ENCODE data around the gene OR2V2.

The OR2V2 gene

DNA sequence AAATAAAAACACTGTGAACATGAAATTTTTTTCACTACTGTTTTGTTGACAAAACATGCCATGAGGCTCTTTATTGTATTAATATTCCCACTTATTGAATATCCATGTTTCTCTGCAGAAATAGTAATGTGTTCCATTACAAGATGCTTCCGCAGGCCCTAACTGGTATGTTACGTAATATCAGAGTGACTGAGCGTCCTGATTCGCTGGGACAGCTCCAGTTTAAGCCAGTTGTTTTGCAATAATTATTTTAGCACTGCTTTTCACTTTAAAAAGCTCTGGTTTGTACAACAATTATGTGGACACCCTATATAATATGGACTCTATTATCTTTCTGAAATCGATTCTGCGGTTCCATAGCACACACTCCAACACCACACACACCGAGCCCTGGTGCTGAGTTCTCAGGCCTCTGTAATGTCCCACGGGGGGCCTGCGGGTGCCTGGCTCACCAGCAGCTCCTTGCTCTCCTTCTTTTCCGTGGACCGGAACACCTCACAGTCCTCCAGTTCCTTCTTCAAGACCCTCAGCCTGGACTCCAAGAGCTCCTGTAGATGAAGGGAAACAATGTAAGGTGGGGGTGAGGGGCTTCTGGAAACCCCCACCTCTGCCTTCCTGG lies 55.8 kb downstream of the OR2V2 start:
- H3K27ac ChIP-seq = peak overlapping the region; percentile 96
- CTCF ChIA-PET = interaction anchor here (1.4 to 1.7 kb wide), 2 partner anchors 9 to 19 kb away, joined by 4 to 5 read pairs; no protein-coding TSS in a partner anchor
- POLR2A ChIA-PET (ENCODE audit: low non-redundant PET) = interaction anchor here (0.9 to 1.1 kb wide), 2 partner anchors 11 to 20 kb away, joined by 3 to 4 read pairs; no protein-coding TSS in a partner anchor
- TF ChIP-seq, protein P1, sequence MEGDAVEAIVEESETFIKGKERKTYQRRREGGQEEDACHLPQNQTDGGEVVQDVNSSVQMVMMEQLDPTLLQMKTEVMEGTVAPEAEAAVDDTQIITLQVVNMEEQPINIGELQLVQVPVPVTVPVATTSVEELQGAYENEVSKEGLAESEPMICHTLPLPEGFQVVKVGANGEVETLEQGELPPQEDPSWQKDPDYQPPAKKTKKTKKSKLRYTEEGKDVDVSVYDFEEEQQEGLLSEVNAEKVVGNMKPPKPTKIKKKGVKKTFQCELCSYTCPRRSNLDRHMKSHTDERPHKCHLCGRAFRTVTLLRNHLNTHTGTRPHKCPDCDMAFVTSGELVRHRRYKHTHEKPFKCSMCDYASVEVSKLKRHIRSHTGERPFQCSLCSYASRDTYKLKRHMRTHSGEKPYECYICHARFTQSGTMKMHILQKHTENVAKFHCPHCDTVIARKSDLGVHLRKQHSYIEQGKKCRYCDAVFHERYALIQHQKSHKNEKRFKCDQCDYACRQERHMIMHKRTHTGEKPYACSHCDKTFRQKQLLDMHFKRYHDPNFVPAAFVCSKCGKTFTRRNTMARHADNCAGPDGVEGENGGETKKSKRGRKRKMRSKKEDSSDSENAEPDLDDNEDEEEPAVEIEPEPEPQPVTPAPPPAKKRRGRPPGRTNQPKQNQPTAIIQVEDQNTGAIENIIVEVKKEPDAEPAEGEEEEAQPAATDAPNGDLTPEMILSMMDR (conservative IDR thresholded peaks at IDR 0.05; ENCODE audit: low read depth) = no peak
- peak; percentile 70 for DNase-seq (ENCODE audit: low spot score)

DNA sequence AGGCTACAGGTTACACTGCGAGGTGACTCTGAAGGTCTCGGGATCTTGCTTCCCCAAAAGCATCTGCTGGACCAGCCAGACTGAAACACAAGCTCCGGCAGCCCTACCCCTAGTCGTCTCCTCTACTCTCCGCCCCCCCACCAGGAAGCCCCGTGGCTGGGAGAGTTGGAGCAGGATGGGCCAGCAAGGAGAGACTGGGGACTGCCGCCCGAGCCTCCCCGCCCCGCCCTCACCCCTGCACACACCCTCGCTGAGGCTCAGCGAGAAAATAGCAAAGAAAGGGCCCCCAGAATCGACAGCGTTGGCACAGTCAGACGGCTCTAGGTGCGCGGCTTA lies 56.4 kb downstream of the OR2V2 start:
- POLR2A ChIA-PET (ENCODE audit: low non-redundant PET) = interaction anchor here (1.1 kb wide), 1 partner anchor 20 kb away, joined by 3 read pairs; no protein-coding TSS in a partner anchor
- peak overlapping the region; percentile 96 for H3K27ac ChIP-seq
- CTCF ChIA-PET = interaction anchor here (1.4 to 2.1 kb wide), 3 partner anchors 10 to 19 kb away, joined by 4 to 10 read pairs (median 5); no protein-coding TSS in a partner anchor
- TF ChIP-seq, protein P1 (conservative IDR thresholded peaks at IDR 0.05; ENCODE audit: low read depth) = no peak
- peak; percentile 55 for DNase-seq (ENCODE audit: low spot score)

DNA sequence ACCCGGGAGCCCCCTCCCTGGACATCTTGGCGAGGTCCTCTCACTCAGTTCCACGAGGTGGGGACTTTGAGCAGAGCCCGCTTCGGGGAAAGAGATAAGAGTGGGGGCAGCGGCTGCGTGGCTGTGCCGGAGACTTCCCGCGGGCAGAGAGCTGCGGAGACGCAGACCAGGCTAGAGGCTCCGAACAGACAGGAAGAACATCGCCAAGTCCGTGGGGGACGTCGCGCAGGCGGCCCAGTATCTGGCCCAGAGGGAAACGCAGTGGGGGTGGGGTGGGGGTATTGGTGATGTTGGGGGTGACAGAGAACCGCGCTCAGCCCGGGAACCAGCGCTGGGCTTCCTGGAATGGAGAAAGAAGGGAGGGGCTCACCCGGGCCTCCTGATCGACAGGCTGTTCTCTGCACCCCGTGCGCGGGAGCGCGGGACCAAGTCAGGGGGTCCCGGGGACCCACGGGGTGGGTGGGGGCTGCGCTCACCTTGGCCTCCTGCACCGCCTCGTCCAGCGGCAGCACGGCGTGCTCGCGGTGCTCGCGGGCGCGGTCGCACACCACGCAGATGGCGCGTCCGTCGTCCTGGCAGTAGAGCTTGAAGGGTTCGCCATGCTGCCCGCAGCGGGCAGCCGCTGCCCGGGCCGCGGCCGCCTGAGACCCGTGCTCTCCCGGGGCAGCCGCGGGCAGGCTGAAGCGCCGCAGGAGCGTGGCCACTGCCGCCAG lies 56.9 kb downstream of the OR2V2 start:
- POLR2A ChIA-PET (ENCODE audit: low non-redundant PET) = interaction anchor here (0.7 to 1.5 kb wide), 6 partner anchors 10 to 38 kb away, joined by 3 to 15 read pairs (median 5); no protein-coding TSS in a partner anchor
- TF ChIP-seq, protein P1 (conservative IDR thresholded peaks at IDR 0.05; ENCODE audit: low read depth) = no peak
- peak; percentile 72 for DNase-seq (ENCODE audit: low spot score)
- H3K27ac ChIP-seq = peak overlapping the region; percentile 96
- CTCF ChIA-PET = interaction anchor here (1.2 to 2.1 kb wide), 4 partner anchors 10 to 20 kb away, joined by 3 to 10 read pairs (median 4); no protein-coding TSS in a partner anchor

DNA sequence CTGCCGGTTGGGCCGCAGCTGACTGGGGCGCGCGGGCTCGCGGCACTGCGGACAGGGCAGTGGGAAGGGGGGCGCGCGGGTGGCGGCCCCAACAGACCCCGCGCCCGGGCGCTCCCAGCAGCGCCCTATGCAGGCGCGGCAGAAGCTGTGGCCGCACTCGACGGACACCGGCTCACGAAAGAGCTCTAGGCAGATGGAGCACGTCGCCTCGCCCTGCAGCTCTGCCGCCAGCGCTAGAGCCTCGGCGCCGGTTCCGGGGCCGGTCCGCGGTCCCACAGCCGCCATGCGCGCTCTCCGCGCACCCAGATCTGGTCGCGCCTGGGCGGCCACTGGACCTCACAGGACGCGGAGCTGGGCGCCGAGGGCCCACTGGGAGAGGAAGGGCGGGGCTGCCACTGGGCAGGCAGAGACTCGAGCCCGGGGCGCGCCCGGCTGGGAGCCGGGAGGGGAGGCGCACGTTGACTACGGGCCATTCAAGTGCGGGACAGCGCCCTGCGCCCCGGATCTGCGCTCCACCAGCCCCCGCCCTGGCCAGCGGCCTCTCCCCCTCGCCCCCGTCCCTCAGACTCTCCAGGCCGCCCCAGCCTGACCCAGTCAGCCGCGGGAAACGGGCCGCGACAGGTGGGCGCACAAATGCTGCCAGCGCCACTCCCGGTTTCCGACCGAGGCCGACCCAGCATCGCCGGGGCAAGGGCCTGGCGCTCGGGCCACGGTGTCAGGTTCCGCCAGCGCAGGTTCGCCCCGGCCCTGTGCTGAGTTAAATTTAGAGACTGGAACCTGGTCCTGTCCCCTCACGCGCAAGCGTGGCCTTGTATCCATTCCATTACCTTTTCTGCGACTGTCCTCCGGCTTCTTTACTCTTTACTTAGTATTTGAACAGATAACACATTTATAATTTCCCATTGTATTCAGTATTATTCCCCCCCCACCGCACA lies 57.7 kb downstream of the OR2V2 start, which contains the start of gene TRIM7:
Gene TRIM7, minus strand, starts transcription at position 371 of the 935 bp plus-strand sequence. Its CDS starts 86 bp downstream, at position 285.
- CTCF ChIA-PET = interaction anchor here (1.0 to 2.1 kb wide), 3 partner anchors 13 to 21 kb away, joined by 3 to 10 read pairs (median 5); no protein-coding TSS in a partner anchor
- POLR2A ChIA-PET (ENCODE audit: low non-redundant PET) = interaction anchor here (0.7 to 1.5 kb wide), 6 partner anchors 11 to 38 kb away, joined by 3 to 15 read pairs (median 5); no protein-coding TSS in a partner anchor
- H3K27ac ChIP-seq = peak within 1 kb of the TSS; percentile 96
- peak; percentile 69 for DNase-seq (ENCODE audit: low spot score)
- TF ChIP-seq, protein P1 (conservative IDR thresholded peaks at IDR 0.05; ENCODE audit: low read depth) = no peak

DNA sequence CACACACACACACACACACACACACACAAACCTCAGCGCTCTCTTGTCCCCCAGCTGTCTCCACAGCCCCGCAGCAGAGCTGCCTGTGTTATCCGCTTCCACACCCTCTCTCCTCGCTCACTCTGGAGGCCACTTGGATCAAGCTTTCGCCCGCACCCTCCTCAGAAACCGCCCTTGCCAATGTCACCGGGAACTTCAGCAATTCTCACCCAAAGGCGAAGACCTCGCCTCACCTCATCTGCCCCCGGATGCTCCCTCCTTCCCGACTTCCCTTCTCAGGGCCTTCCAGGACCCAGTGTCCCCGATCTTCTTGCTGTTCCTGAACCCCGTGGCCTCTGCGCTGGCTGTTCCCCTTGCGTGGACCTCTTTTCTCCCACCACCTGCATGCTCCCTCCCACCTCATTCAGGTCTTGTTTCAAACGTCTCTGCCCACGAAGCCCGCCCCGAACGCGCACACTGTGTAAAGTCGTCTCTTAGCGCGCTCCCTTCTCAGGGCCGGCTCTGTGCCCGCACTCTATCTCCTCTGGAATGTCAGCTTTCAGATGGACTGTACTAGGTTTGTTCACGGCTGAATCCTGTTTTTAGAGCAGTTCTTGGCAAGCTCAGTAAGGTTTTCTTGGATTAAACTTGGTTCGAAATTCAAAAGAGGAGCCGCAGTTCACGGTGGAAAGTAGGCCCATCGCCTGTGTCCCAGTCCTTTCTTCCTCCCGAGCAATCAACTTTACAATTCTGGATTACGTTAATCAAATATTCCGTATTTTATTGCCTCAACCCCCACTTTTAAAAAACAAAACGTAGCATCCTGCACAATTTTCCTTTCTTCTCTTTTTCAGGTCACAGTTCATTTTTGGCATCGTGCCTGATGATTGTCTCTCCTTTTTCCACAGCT lies 58.6 kb downstream of the OR2V2 start:
- peak; percentile 17 for DNase-seq (ENCODE audit: low spot score)
- TF ChIP-seq, protein P1 (conservative IDR thresholded peaks at IDR 0.05; ENCODE audit: low read depth) = no peak

More for the DNA sequence above, 58.6 kb downstream of the OR2V2 start:
- peak overlapping the region; percentile 96 for H3K27ac ChIP-seq
- ChIA-PET POLR2A (ENCODE audit: low non-redundant PET) (interaction anchor here (0.6 to 1.7 kb wide), 3 partner anchors 13 to 54 kb away, joined by 3 to 8 read pairs (median 4); no protein-coding TSS in a partner anchor), CTCF (interaction anchor here (0.6 to 2.1 kb wide), 6 partner anchors 9 to 402 kb away, joined by 3 to 10 read pairs (median 3); no protein-coding TSS in a partner anchor)
